IPS-18c (cell line): ENCODE results near the gene CAND1.

Source experiments
- H3K4me3 ChIP-seq: 2 replicates; pipeline ENCODE4 v1.7.0; 2013; ENCODE audit warnings: low read depth, mild to moderate bottlenecking, low read length, moderate library complexity; ENCODE audit not compliant: insufficient read depth
- H3K9me3 ChIP-seq: one replicate; pipeline ENCODE4 v1.6.1; 2013; ENCODE audit warnings: mild to moderate bottlenecking, low read length, moderate library complexity; ENCODE audit not compliant: control insufficient read depth, insufficient read depth

Gene CAND1

DNA sequence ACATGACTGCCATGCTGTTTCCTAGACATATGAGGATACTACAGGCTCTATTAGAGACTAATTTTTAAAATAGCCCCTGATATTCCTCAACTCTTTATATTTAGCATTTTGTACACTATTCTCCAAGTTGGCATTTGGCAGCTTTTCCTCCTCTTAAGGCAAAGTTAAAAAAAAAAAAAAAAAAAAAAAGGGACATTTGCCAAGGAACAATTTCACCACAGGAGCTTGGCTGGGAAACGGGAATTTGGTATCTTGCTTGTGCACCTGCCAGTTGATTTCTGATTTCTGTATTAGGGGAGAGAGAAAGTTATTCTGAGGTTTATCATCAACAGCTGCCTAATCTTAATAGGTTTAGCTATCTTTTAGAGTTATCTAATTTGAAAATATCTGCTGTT is 87.2 kb downstream of the CAND1 start:
- Histone ChIP-seq H3K4me3 (no peak overlapping the region), H3K9me3 (no peaks in the 10 kb centered on the region)

DNA sequence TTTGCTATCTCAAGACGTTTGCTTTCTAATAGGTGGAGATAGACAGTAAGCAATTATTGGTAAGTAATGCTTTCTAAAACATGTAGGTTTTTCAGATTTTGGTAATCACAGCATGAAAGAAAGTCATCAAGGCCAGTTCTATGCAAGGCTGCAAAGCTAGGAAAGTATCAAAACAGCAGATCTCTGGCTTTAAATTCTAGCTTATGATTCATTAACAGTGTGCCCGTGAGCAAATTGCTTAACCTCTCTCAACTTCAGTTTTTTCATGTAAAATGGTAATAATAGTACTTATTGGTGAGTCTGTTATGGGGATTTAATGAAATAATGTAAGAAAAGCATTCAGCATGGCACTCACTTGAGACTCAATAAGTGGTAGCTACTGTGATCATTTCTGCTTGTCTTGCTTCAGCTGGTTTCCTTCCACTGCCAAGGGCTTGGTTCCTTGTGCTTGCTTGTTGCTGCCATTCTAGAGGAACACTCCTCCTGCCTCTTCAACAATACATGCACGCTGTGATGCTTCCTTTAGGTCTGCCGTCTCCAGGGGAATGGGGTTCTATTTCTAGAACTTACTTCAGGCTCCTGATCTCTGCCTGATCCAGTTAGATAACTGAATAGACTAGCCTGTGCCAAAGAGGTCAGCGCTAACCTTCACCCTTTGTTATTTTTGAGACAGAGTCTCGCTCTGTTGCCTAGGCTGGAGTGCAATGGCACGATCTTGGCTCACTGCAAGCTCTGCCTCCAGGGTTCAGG is 88.4 kb downstream of the CAND1 start:
- no peak overlapping the region for H3K4me3 ChIP-seq

DNA sequence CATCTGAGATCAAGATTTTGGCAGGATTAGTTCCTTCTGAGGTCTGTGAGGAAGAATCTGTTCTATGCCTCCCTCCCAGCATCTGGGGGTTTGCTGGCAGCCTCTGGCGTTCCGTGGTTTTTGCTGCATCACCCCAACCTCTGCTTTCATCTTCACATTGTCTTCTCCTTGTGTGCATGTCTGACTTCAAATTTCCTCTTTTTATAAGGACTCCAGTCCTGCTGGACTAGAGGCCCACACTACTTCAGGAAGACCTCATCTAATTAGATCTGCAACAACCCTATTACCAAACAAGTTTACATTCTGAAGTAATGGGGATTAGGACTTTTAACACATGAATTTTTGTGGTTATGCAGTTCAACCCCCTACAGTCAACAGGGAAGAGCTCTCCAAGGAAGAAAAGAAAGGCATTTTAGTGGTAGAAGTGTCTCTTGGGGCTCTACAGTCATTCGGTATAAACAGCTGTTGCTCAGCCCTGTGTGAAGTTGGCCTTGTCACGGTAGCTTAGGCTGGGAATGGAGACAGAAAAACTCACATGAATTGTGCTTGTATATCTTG is 89.7 kb downstream of the CAND1 start:
- H3K9me3 ChIP-seq, result peaks cover 5% of the 10 kb centered on the region
- H3K4me3 ChIP-seq, result no peak overlapping the region

More for the DNA sequence above, 88.4 kb downstream of the CAND1 start:
- H3K9me3 ChIP-seq, result no peaks in the 10 kb centered on the region

GRCh38 chr12:67362526-67362925 is 93.4 kb downstream of the CAND1 start:
- H3K9me3 ChIP-seq, result peaks cover 5% of the 10 kb centered on the region
- H3K4me3 ChIP-seq, result no peak overlapping the region

DNA sequence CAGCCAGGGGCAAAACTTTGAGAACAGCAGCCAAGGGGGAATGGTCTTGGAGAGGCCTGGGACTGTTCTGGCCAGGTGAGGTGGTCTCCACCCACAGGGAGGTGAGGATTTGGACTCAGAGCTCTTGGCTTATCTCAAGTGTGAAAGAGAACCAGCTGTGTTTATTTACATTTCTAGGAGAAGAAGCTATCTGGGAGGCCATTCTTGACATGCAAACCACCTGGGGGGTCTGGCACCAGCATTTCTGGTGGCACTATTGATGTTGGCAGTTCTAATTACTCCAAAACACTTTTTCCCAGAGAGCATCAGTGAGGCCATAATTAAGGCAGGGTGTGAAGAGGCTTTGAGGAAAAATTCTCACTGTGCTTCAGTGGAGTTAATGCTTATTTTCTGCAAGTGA is 95.1 kb downstream of the CAND1 start:
- H3K9me3 ChIP-seq, result peaks cover 5% of the 10 kb centered on the region
- no peak overlapping the region for H3K4me3 ChIP-seq

- no peak overlapping the region for H3K4me3 ChIP-seq
- H3K9me3 ChIP-seq, result peaks cover 5% of the 10 kb centered on the region
Measured at GRCh38 chr12:67365131-67365530, 96.0 kb downstream of the CAND1 start.

DNA sequence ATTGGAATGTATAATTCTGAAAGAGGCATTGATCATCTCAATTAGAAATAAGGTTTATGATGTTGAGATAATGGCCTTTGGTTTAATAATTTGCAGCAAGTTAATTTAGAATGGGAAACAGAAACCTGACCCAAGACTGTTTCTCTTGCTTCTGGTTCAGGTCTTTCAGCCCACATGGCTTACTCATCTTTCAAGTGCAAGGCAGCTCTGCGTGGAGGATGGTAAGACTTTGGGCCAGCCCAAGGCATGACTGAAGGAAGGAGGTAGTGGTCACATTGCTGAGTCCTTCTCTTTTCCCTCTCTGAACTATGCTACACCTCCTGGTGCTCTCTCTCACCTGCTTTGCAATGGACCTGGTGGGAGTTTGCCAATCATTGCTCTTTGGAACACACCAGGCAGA is 98.7 kb downstream of the CAND1 start:
- H3K4me3 ChIP-seq, result no peak overlapping the region
- H3K9me3 ChIP-seq, result peaks cover 5% of the 10 kb centered on the region
